Measurements from ENCODE around the gene MFNG.

- TF ChIP-seq, protein P1, sequence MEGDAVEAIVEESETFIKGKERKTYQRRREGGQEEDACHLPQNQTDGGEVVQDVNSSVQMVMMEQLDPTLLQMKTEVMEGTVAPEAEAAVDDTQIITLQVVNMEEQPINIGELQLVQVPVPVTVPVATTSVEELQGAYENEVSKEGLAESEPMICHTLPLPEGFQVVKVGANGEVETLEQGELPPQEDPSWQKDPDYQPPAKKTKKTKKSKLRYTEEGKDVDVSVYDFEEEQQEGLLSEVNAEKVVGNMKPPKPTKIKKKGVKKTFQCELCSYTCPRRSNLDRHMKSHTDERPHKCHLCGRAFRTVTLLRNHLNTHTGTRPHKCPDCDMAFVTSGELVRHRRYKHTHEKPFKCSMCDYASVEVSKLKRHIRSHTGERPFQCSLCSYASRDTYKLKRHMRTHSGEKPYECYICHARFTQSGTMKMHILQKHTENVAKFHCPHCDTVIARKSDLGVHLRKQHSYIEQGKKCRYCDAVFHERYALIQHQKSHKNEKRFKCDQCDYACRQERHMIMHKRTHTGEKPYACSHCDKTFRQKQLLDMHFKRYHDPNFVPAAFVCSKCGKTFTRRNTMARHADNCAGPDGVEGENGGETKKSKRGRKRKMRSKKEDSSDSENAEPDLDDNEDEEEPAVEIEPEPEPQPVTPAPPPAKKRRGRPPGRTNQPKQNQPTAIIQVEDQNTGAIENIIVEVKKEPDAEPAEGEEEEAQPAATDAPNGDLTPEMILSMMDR (IDR thresholded peaks at IDR 0.05) = no peak
- TF ChIP-seq EP300 (IDR thresholded peaks at IDR 0.05) (no peak), POLR2A (IDR thresholded peaks at IDR 0.05; ENCODE audit: low read depth) (no peak)
These were observed 39.7 kb upstream of the MFNG start for GRCh38 chr22:37525746-37526350.
